PFSK-1 (cell line): ENCODE results near the gene RPS6KC1.

ENCODE experiments used
- POLR2AphosphoS5 ChIP-seq: IDR thresholded peaks from 2 replicates; pipeline ENCODE4 v1.6.1; 2012; ENCODE audit warnings: low read depth, mild to moderate bottlenecking, control low read depth, low read length, moderate library complexity
- TAF1 ChIP-seq: IDR thresholded peaks from 2 replicates; pipeline ENCODE4 v1.6.1; 2012; ENCODE audit warnings: low read length, control low read depth, borderline replicate concordance; ENCODE audit not compliant: insufficient read depth

- TF ChIP-seq TAF1 (no peak), POLR2AphosphoS5 (no peak)
Measured at GRCh38 chr1:213061263-213061662, 10.2 kb downstream of the RPS6KC1 start.
